Measurements from ENCODE around the gene PHTF1.

GRCh38 chr1:113763661-113764060 lies 4.4 kb upstream of the PHTF1 start:
- TF ChIP-seq, protein P1, sequence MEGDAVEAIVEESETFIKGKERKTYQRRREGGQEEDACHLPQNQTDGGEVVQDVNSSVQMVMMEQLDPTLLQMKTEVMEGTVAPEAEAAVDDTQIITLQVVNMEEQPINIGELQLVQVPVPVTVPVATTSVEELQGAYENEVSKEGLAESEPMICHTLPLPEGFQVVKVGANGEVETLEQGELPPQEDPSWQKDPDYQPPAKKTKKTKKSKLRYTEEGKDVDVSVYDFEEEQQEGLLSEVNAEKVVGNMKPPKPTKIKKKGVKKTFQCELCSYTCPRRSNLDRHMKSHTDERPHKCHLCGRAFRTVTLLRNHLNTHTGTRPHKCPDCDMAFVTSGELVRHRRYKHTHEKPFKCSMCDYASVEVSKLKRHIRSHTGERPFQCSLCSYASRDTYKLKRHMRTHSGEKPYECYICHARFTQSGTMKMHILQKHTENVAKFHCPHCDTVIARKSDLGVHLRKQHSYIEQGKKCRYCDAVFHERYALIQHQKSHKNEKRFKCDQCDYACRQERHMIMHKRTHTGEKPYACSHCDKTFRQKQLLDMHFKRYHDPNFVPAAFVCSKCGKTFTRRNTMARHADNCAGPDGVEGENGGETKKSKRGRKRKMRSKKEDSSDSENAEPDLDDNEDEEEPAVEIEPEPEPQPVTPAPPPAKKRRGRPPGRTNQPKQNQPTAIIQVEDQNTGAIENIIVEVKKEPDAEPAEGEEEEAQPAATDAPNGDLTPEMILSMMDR (IDR thresholded peaks at IDR 0.05; ENCODE audit: low read depth, low read length, poor library complexity, severe bottlenecking) = no peak
- no peak for TF ChIP-seq EZH2phosphoT487 (IDR thresholded peaks at IDR 0.05; ENCODE audit: borderline replicate concordance, low read length)
